Testis (tissue), 2 donors: ENCODE measurements around the gene U2AF1.
"Not testable (repeated sequence)": the region's sequence is repeated elsewhere in the genome, so short reads cannot be mapped to it uniquely, and the experiment has no call there.

ENCODE experiments used
- POLR2A ChIP-seq: fragments of 450-650 bp; IDR thresholded peaks from one replicate; pipeline ENCODE4 v1.6.1; 2017; ENCODE audit warnings: antibody characterized with exemption, mild to moderate bottlenecking, moderate library complexity
- TF ChIP-seq, protein P1 (sequence below), 3 experiments: fragments of 450-650 bp in 2 of 3; fragments of 200-600 bp in 1 of 3; sonication (generic) in 1 of 3; IDR thresholded peaks; one replicate each; pipeline ENCODE4 v1.5.1; 2016 to 2019; ENCODE audit warnings: antibody characterized with exemption in 3 of 3, mild to moderate bottlenecking in 2 of 3, moderate library complexity in 1 of 3

- TF ChIP-seq, protein P1, sequence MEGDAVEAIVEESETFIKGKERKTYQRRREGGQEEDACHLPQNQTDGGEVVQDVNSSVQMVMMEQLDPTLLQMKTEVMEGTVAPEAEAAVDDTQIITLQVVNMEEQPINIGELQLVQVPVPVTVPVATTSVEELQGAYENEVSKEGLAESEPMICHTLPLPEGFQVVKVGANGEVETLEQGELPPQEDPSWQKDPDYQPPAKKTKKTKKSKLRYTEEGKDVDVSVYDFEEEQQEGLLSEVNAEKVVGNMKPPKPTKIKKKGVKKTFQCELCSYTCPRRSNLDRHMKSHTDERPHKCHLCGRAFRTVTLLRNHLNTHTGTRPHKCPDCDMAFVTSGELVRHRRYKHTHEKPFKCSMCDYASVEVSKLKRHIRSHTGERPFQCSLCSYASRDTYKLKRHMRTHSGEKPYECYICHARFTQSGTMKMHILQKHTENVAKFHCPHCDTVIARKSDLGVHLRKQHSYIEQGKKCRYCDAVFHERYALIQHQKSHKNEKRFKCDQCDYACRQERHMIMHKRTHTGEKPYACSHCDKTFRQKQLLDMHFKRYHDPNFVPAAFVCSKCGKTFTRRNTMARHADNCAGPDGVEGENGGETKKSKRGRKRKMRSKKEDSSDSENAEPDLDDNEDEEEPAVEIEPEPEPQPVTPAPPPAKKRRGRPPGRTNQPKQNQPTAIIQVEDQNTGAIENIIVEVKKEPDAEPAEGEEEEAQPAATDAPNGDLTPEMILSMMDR (IDR thresholded peaks at IDR 0.05) = not testable (repeated sequence)
- TF ChIP-seq POLR2A = not testable (repeated sequence)
Measured at GRCh38 chr21:43065991-43066390, 41.4 kb downstream of the U2AF1 start.
